Mesenchymal stem cell (in vitro differentiated cells and primary cell): ENCODE results near the gene ITSN2. TPM values are rescaled to one million over a fixed set of nuclear protein-coding genes. Genes with fewer than 3 reads are reported as not detected.
"Not testable (repeated sequence)": the region's sequence is repeated elsewhere in the genome, so short reads cannot be mapped to it uniquely, and the experiment has no call there.

Source experiments
- DNase-seq: peaks from one replicate; pipeline ENCODE4 v3.0.0-alpha.2; 2013
- H2AFZ ChIP-seq: one replicate; pipeline ENCODE4 v1.6.1; 2013; ENCODE audit warnings: low read depth, mild to moderate bottlenecking, control low read depth, inconsistent platforms, low read length, moderate library complexity
- H2AK5ac ChIP-seq: 2 replicates; pipeline ENCODE4 v1.6.1; 2013; ENCODE audit warnings: low read length, moderate library complexity, mild to moderate bottlenecking, inconsistent platforms; ENCODE audit not compliant: severe bottlenecking
- H2BK120ac ChIP-seq: one replicate; pipeline ENCODE4 v1.6.1; 2013; ENCODE audit warnings: low read depth, mild to moderate bottlenecking, inconsistent platforms, low read length, moderate library complexity
- H2BK12ac ChIP-seq, 2 experiments: one replicate each; pipeline ENCODE4 v1.6.1; 2013; ENCODE audit warnings: inconsistent platforms in 2 of 2, low read length in 2 of 2, mild to moderate bottlenecking in 2 of 2, moderate library complexity in 2 of 2, control low read depth in 1 of 2
- H2BK15ac ChIP-seq: one replicate; pipeline ENCODE4 v1.6.1; 2013; ENCODE audit warnings: mild to moderate bottlenecking, low read depth, inconsistent platforms; ENCODE audit not compliant: poor library complexity, severe bottlenecking
- H2BK5ac ChIP-seq: 2 replicates; pipeline ENCODE4 v1.6.1; 2013; ENCODE audit warnings: low read depth, mild to moderate bottlenecking, low read length, control low read depth, inconsistent platforms; ENCODE audit not compliant: poor library complexity, severe bottlenecking
- H3K14ac ChIP-seq, 2 experiments: one replicate each; pipeline ENCODE4 v1.6.1; 2013; ENCODE audit warnings: inconsistent platforms in 2 of 2, low read length in 2 of 2, control low read depth in 1 of 2, mild to moderate bottlenecking in 1 of 2, moderate library complexity in 1 of 2
- H3K18ac ChIP-seq, 2 experiments: one replicate each; pipeline ENCODE4 v1.6.1; 2013; ENCODE audit warnings: inconsistent platforms in 2 of 2, low read length in 2 of 2, control low read depth in 1 of 2, low read depth in 1 of 2, mild to moderate bottlenecking in 1 of 2
- H3K23ac ChIP-seq, 2 experiments: one replicate each; pipeline ENCODE4 v1.6.1; 2013; ENCODE audit warnings: inconsistent platforms in 2 of 2, low read length in 2 of 2, mild to moderate bottlenecking in 2 of 2, moderate library complexity in 2 of 2, control low read depth in 1 of 2
- H3K27ac ChIP-seq: 2 replicates; pipeline ENCODE4 v1.5.1; 2013; ENCODE audit warnings: mild to moderate bottlenecking, moderate library complexity, low read length, control low read depth, inconsistent platforms; ENCODE audit not compliant: poor library complexity, severe bottlenecking
- H3K27me3 ChIP-seq, 2 experiments: 2 replicates each; pipeline versions ENCODE4 v1.6.1 to v1.7.0; 2013; ENCODE audit warnings: low read length in 2 of 2, mild to moderate bottlenecking in 2 of 2, moderate library complexity in 2 of 2, control low read depth in 1 of 2, inconsistent platforms in 1 of 2; ENCODE audit not compliant: control insufficient read depth in 1 of 2, insufficient read depth in 1 of 2
- H3K36me3 ChIP-seq, 2 experiments: 2 replicates each; pipeline versions ENCODE4 v1.6.1 to v1.7.0; 2013; ENCODE audit warnings: low read length in 2 of 2, control low read depth in 1 of 2, inconsistent platforms in 1 of 2, low read depth in 1 of 2, mild to moderate bottlenecking in 1 of 2; ENCODE audit not compliant: insufficient read depth in 2 of 2, control insufficient read depth in 1 of 2
- H3K4ac ChIP-seq, 2 experiments: one replicate each; pipeline ENCODE4 v1.6.1; 2013; ENCODE audit warnings: inconsistent platforms in 2 of 2, low read length in 2 of 2, mild to moderate bottlenecking in 2 of 2, moderate library complexity in 2 of 2, control low read depth in 1 of 2, low read depth in 1 of 2
- H3K4me1 ChIP-seq: 2 replicates; pipeline ENCODE4 v1.6.1; 2013; ENCODE audit warnings: low read depth, low read length, control low read depth; ENCODE audit not compliant: control insufficient read depth, insufficient read depth
- H3K4me2 ChIP-seq: 2 replicates; pipeline ENCODE4 v1.6.1; 2013; ENCODE audit warnings: low read length, mild to moderate bottlenecking, inconsistent platforms; ENCODE audit not compliant: poor library complexity, severe bottlenecking
- H3K4me3 ChIP-seq, 2 experiments: 2 replicates each; pipeline versions ENCODE4 v1.5.1 to v1.7.0; 2013; ENCODE audit warnings: low read length in 2 of 2, mild to moderate bottlenecking in 2 of 2, control low read depth in 1 of 2, low read depth in 1 of 2; ENCODE audit not compliant: insufficient read depth in 1 of 2
- H3K79me1 ChIP-seq: replicated peaks from 2 replicates; pipeline ENCODE4 v1.6.1; 2013; ENCODE audit warnings: mild to moderate bottlenecking, control low read depth, low read length, inconsistent platforms; ENCODE audit not compliant: poor library complexity, severe bottlenecking
- H3K9ac ChIP-seq: 2 replicates; pipeline ENCODE4 v1.7.0; 2013; ENCODE audit warnings: mild to moderate bottlenecking, low read length, moderate library complexity
- H3K9me3 ChIP-seq: 2 replicates; pipeline ENCODE4 v1.7.0; 2013; ENCODE audit warnings: mild to moderate bottlenecking, low read length; ENCODE audit not compliant: control insufficient read depth
- H4K8ac ChIP-seq: one replicate; pipeline ENCODE4 v1.6.1; 2013; ENCODE audit warnings: inconsistent platforms, mild to moderate bottlenecking, low read length, moderate library complexity
- H4K91ac ChIP-seq: one replicate; pipeline ENCODE4 v1.6.1; 2013; ENCODE audit warnings: mild to moderate bottlenecking, low read length, inconsistent platforms
- WGBS: methylation state at CpG from one replicate; pipeline ENCODE4 v1.1.7; 2013; ENCODE audit warnings: mixed read lengths; 5-methylcytosine and 5-hydroxymethylcytosine counted together
- polyA plus RNA-seq, 2 experiments: library from polyadenylated mRNA; stranded (reverse); fragments of 200-250 nt; gene quantifications; one replicate each; pipeline ENCODE4 v1.2.3, GENCODE V29; 2013

The ITSN2 gene
- polyA plus RNA-seq (2013, experiment 1 of 2), result 16.9 TPM
- 16.9 TPM for polyA plus RNA-seq (2013, experiment 2 of 2)

DNA sequence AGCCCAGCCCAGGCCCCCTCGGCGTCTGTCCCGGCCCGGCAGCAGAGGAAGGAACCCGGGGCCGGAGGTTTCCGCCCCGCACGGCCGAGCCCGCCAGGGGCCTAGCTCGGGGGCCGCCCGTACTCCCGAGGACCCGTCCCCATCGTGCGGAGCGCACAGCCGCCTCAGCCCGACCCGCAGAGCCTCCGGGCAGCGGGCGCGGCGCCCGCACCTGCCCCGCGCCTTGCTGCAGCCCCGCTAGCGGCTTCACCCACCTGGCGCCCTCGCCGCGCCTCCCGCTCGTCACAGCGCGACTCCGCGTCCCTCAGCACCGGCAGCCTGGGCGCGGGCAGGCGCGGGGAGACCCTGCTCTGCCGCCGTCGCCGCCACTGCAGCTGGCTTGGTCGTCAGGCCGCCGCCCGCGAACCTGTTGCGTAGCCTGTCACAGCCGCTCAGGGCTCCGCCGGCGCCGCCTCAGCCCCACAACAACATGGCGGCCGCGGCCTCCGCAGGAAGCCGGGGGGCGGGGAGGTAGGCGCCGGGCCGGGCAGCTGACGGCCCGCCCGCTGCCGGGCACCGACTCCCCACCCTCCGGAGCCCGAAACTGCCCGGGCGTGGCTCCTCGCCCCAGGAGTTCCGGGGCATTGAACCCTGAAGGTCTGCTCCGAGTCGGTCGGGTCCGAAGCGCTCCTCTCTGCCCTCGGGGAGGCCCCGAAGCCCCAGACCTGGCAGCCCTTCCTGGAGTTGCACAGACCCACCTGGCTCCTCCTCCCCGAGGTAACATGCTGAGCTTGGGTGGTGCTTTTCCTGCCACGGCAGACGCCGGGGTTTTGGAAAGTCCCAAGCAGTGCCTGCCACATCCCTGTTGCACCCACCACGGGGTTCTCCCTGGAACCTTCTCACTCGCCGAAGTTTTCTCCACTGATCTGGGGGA is at the start of gene ITSN2:
Gene ITSN2 (minus strand): TSS at position 487 of the 913 bp plus-strand sequence. CDS start 32,454 bp downstream, outside the sequence.
- Histone ChIP-seq H3K4me1 (peaks cover 10% of the 10 kb centered on the region), H3K27me3 (no peaks in the 10 kb centered on the region), H3K9ac (peak within 1 kb of the TSS; percentile 93), H3K4ac (peak within 1 kb of the TSS; percentile 91 to 93), H2BK12ac (peak within 1 kb of the TSS in 1 of 2 experiments; percentile 95), H2AFZ (peak within 1 kb of the TSS; percentile 100), H3K4me2 (peak within 1 kb of the TSS; percentile 100), H4K91ac (peak within 1 kb of the TSS; percentile 100), H3K23ac (peak within 1 kb of the TSS; percentile 90 to 99), H3K27ac (no peak within 1 kb of the TSS), H3K18ac (peak within 1 kb of the TSS; percentile 96 to 100), H2AK5ac (peak within 1 kb of the TSS; percentile 19), H2BK120ac (peak within 1 kb of the TSS; percentile 96), H2BK15ac (peak within 1 kb of the TSS; percentile 91), H3K14ac (peak within 1 kb of the TSS in 1 of 2 experiments; percentile 99), H2BK5ac (peak within 1 kb of the TSS; percentile 84), H3K4me3 (peak within 1 kb of the TSS; percentile 92 to 100), H3K79me1 (peaks cover 8% of the 10 kb centered on the region), H3K36me3 (no peaks in the 10 kb centered on the region), H4K8ac (peak within 1 kb of the TSS; percentile 100), H3K9me3 (no peaks in the 10 kb centered on the region)
- whole genome bisulfite sequencing, result 1% methylated on average over 89 of the region's 96 CpGs
- DNase-seq, result peak; percentile 76

DNA sequence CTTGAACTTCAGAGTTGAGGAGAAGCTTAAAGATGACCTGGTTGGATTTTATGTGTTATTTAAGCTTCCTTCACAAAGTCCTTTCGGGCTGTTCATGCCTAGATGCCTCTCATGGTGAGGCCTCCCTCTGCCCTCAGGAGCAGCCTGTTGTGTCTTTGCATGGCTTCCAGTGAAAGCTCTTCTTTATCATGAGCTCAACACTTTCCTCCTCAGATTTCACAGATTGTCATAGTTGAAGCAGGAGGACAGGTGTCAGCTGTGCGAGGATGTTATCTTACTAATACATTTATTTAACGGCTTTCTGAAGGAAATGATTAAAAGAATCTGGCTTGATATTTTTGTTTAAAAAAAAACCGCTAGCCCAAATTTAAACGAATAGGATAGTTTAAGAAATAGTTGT is 48.8 kb upstream of the ITSN2 start:
- Histone ChIP-seq H3K18ac (no peak overlapping the region), H3K27ac (no peak overlapping the region), H3K4me1 (no peaks in the 10 kb centered on the region), H3K79me1 (no peaks in the 10 kb centered on the region), H3K9ac (no peak overlapping the region), H3K4me3 (no peak overlapping the region), H2BK120ac (no peak overlapping the region), H3K9me3 (no peaks in the 10 kb centered on the region), H2BK15ac (no peak overlapping the region), H3K14ac (no peak overlapping the region), H2BK12ac (no peak overlapping the region), H4K8ac (no peak overlapping the region), H3K23ac (no peak overlapping the region), H3K36me3 (no peaks in the 10 kb centered on the region), H3K4ac (no peak overlapping the region), H2AK5ac (no peak overlapping the region), H3K4me2 (no peak overlapping the region), H2AFZ (no peak overlapping the region), H2BK5ac (no peak overlapping the region), H3K27me3 (peaks cover 5 to 6% of the 10 kb centered on the region in 2 experiments), H4K91ac (no peak overlapping the region)
- DNase-seq, result no peak
- WGBS, result 86% methylated on average over 5 of the region's 5 CpGs

DNA sequence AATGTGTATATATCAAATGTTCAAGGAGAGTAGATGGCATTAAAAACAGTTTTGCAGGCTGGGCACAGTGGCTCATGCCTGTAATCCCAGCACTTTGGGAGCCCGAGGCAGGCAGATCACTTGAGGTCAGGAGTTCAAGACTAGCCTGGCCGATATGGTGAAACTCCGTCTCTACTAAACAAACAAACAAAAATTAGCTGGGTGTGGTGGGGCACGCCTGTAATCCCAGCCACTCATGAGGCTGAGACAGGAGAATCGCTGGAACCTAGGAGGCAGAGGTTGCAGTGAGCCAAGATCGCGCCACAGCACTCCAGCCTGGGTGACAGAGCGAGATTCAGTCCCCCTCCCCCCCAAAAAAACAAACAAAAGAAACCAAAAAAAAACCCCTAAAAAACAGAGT is 48.4 kb upstream of the ITSN2 start:
- H3K27me3 ChIP-seq, result not testable (repeated sequence)
- WGBS, result 78% methylated on average over 7 of the region's 8 CpGs

DNA sequence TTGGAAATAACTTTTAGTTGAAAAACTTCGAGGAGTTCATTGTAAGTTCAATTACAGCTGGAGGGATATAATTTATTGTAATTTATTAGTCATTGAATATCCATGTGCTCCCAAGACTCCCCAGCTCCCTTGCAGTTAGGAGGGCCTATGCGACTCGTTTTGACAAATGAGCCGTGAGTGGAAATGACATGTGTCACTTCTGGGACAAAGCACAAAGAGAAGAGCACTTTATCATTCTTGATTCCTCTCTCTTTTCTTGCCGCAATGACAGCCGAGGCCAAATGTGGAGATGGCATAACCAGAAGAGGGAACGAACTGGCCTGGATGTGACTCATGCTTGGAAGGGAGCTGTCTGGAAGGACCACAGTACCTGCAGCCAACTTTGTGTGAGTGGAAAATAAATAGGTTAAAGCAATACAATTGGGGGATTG is 44.2 kb upstream of the ITSN2 start:
- Histone ChIP-seq H3K27me3 (peaks cover 5 to 6% of the 10 kb centered on the region in 2 experiments), H3K18ac (no peak overlapping the region), H4K91ac (no peak overlapping the region), H2BK120ac (no peak overlapping the region), H3K36me3 (no peaks in the 10 kb centered on the region), H3K14ac (no peak overlapping the region), H2BK15ac (no peak overlapping the region), H2BK5ac (no peak overlapping the region), H2BK12ac (no peak overlapping the region), H3K4me3 (peak overlapping the region in 1 of 2 experiments; percentile 26), H3K79me1 (no peaks in the 10 kb centered on the region), H2AK5ac (no peak overlapping the region), H3K23ac (no peak overlapping the region), H3K27ac (no peak overlapping the region), H3K4me1 (no peaks in the 10 kb centered on the region), H3K9me3 (no peaks in the 10 kb centered on the region), H2AFZ (no peak overlapping the region), H4K8ac (no peak overlapping the region), H3K4ac (no peak overlapping the region), H3K4me2 (no peak overlapping the region), H3K9ac (no peak overlapping the region)
- DNase-seq, result no peak
- WGBS, result 81% methylated on average over 6 of the region's 7 CpGs

More for the DNA sequence above, 48.4 kb upstream of the ITSN2 start:
- not testable (repeated sequence) for H2AK5ac ChIP-seq, DNase-seq, H4K8ac ChIP-seq, H3K4me1 ChIP-seq, H3K4me3 ChIP-seq, H3K79me1 ChIP-seq, H2BK12ac ChIP-seq, H3K4ac ChIP-seq, H3K4me2 ChIP-seq, H3K23ac ChIP-seq, H3K14ac ChIP-seq, H3K27ac ChIP-seq, H2BK15ac ChIP-seq, H2BK120ac ChIP-seq, H2AFZ ChIP-seq, H3K9me3 ChIP-seq, H3K9ac ChIP-seq, H2BK5ac ChIP-seq, H3K36me3 ChIP-seq, H3K18ac ChIP-seq, H4K91ac ChIP-seq
